Activated CD8-positive, alpha-beta T cell treated with anti-CD3 and anti-CD28 coated beads, Interleukin-2, amount 10 ng/mL, durations not matched to agents 7 days and 5 days (primary cell): ENCODE data around the gene PLAAT5. TPM values are rescaled to one million over a fixed set of nuclear protein-coding genes. Genes with fewer than 3 reads are reported as not detected.
"Not testable (repeated sequence)": the region's sequence is repeated elsewhere in the genome, so short reads cannot be mapped to it uniquely, and the experiment has no call there.

Experiments used
- ATAC-seq: fragments of 150-1000 bp; cut with Tn5 transposase; one replicate; pipeline ENCODE4 v1.10.0; 2021; ENCODE audit warnings: moderate library complexity
- CTCF ChIA-PET: fragments of 350-600 bp; sonication (Branson Sonifier 250); formaldehyde crosslinking; loops from one replicate; lab custom pipeline; 2021; ENCODE audit warnings: antibody characterized with exemption; lab: Charles Lee
- POLR2A ChIA-PET: fragments of 350-600 bp; sonication (Branson Sonifier 250); formaldehyde crosslinking; loops from one replicate; lab custom pipeline; 2021; ENCODE audit warnings: antibody characterized with exemption; lab: Charles Lee
- DNase-seq: peaks from one replicate; pipeline ENCODE4 v3.0.0-alpha.2; 2020
- H3K27ac Mint-ChIP-seq: one replicate; pipeline ENCODE4 v1.8.0; 2021; ENCODE audit warnings: mild to moderate bottlenecking, mixed read lengths
- H3K27me3 Mint-ChIP-seq: one replicate; pipeline ENCODE4 v1.8.0; 2021; ENCODE audit warnings: low read depth, mixed read lengths
- H3K36me3 Mint-ChIP-seq: one replicate; pipeline ENCODE4 v1.8.0; 2021; ENCODE audit warnings: low read depth, mixed read lengths
- H3K4me1 Mint-ChIP-seq: one replicate; pipeline ENCODE4 v1.8.0; 2021; ENCODE audit warnings: low read depth, mixed read lengths
- H3K4me3 Mint-ChIP-seq: one replicate; pipeline ENCODE4 v1.8.0; 2021; ENCODE audit warnings: mild to moderate bottlenecking, mixed read lengths
- H3K9me3 Mint-ChIP-seq: one replicate; pipeline ENCODE4 v1.8.0; 2022; ENCODE audit warnings: mixed read lengths; ENCODE audit not compliant: insufficient read depth
- total RNA-seq, 2 experiments: library from RNA; stranded (reverse); gene quantifications; one replicate each; pipeline ENCODE4 v1.2.3, GENCODE V29; 2021

The PLAAT5 gene
- total RNA-seq, 2 experiments from 2014 or later: 0.11 to 0.68 TPM

GRCh38 chr11:63530021-63530420, 39.1 kb upstream of the PLAAT5 start:
- CTCF ChIA-PET: interaction anchor here (1.8 kb wide), 1 partner anchor 51 kb away, joined by 9 read pairs; no protein-coding TSS in a partner anchor
- Mint-ChIP-seq H3K4me1 (peaks cover 53% of the 10 kb centered on the region), H3K4me3 (no peak overlapping the region)

GRCh38 chr11:63529373-63529772, 38.4 kb upstream of the PLAAT5 start:
- not testable (repeated sequence) for DNase-seq, H3K36me3 Mint-ChIP-seq, H3K9me3 Mint-ChIP-seq, H3K4me3 Mint-ChIP-seq, H3K27ac Mint-ChIP-seq, H3K27me3 Mint-ChIP-seq, ATAC-seq
- POLR2A ChIA-PET: interaction anchor here (0.6 kb wide), 1 partner anchor 22 kb away, joined by 3 read pairs; no protein-coding TSS in a partner anchor
- CTCF ChIA-PET: interaction anchor here (0.9 to 1.8 kb wide), 2 partner anchors 45 to 50 kb away, joined by 3 to 9 read pairs; no protein-coding TSS in a partner anchor
- H3K4me1 Mint-ChIP-seq: peaks cover 48% of the 10 kb centered on the region

More at GRCh38 chr11:63530021-63530420, 39.1 kb upstream of the PLAAT5 start:
- POLR2A ChIA-PET: no interaction called here
- H3K27me3 Mint-ChIP-seq: no peaks in the 10 kb centered on the region
- DNase-seq (no peak), ATAC-seq (no peak)
- H3K27ac Mint-ChIP-seq: no peak overlapping the region
- H3K9me3 Mint-ChIP-seq: no peaks in the 10 kb centered on the region
- H3K36me3 Mint-ChIP-seq: no peaks in the 10 kb centered on the region

- ChIA-PET CTCF (interaction anchor here (0.9 to 1.8 kb wide), 2 partner anchors 46 to 50 kb away, joined by 3 to 9 read pairs; no protein-coding TSS in a partner anchor), POLR2A (interaction anchor here (0.6 kb wide), 1 partner anchor 23 kb away, joined by 3 read pairs; no protein-coding TSS in a partner anchor)
- H3K27ac Mint-ChIP-seq, H3K4me3 Mint-ChIP-seq, H3K36me3 Mint-ChIP-seq, H3K9me3 Mint-ChIP-seq, ATAC-seq, H3K27me3 Mint-ChIP-seq, DNase-seq: not testable (repeated sequence)
- peaks cover 42% of the 10 kb centered on the region for H3K4me1 Mint-ChIP-seq
Observed at GRCh38 chr11:63528729-63529278, 37.8 kb upstream of the PLAAT5 start.

GRCh38 chr11:63528156-63528555, 37.2 kb upstream of the PLAAT5 start:
- H3K27ac Mint-ChIP-seq, H3K36me3 Mint-ChIP-seq, H3K4me3 Mint-ChIP-seq, H3K9me3 Mint-ChIP-seq, H3K27me3 Mint-ChIP-seq, DNase-seq, ATAC-seq, POLR2A ChIA-PET: not testable (repeated sequence)
- CTCF ChIA-PET: interaction anchor here (1.8 kb wide), 1 partner anchor 49 kb away, joined by 9 read pairs; no protein-coding TSS in a partner anchor
- peaks cover 35% of the 10 kb centered on the region for H3K4me1 Mint-ChIP-seq

GRCh38 chr11:63527667-63528066, 36.7 kb upstream of the PLAAT5 start:
- no peak for DNase-seq
- H3K36me3 Mint-ChIP-seq: peaks cover 1% of the 10 kb centered on the region
- ChIA-PET CTCF (interaction anchor here (1.0 kb wide), 1 partner anchor 37 kb away, joined by 3 read pairs; no protein-coding TSS in a partner anchor), POLR2A (no interaction called here)
- no peaks in the 10 kb centered on the region for H3K27me3 Mint-ChIP-seq
- H3K27ac Mint-ChIP-seq: no peak overlapping the region
- peaks cover 7% of the 10 kb centered on the region for H3K9me3 Mint-ChIP-seq
- peaks cover 31% of the 10 kb centered on the region for H3K4me1 Mint-ChIP-seq
- no peak overlapping the region for H3K4me3 Mint-ChIP-seq
- ATAC-seq: no peak

GRCh38 chr11:63523151-63523550, 32.2 kb upstream of the PLAAT5 start:
- Mint-ChIP-seq H3K36me3 (peaks cover 1% of the 10 kb centered on the region), H3K27me3 (no peaks in the 10 kb centered on the region), H3K9me3 (peaks cover 7% of the 10 kb centered on the region), H3K4me1 (peaks cover 12% of the 10 kb centered on the region), H3K4me3 (no peak overlapping the region), H3K27ac (no peak overlapping the region)
- CTCF ChIA-PET: interaction anchor here (1.2 to 1.4 kb wide), 2 partner anchors 44 kb away, joined by 3 to 5 read pairs; no protein-coding TSS in a partner anchor
- ATAC-seq (no peak), DNase-seq (no peak)
- POLR2A ChIA-PET: interaction anchor here (1.0 kb wide), 1 partner anchor 14 kb away, joined by 3 read pairs; no protein-coding TSS in a partner anchor

GRCh38 chr11:63521896-63522295, 30.9 kb upstream of the PLAAT5 start:
- no peak overlapping the region for H3K4me3 Mint-ChIP-seq

GRCh38 chr11:63520606-63521170, 29.7 kb upstream of the PLAAT5 start:
- Mint-ChIP-seq H3K27ac (no peak overlapping the region), H3K4me3 (no peak overlapping the region), H3K36me3 (peaks cover 1% of the 10 kb centered on the region), H3K9me3 (peaks cover 7% of the 10 kb centered on the region), H3K4me1 (peaks cover 15% of the 10 kb centered on the region), H3K27me3 (no peaks in the 10 kb centered on the region)
- DNase-seq (no peak), ATAC-seq (no peak)
- ChIA-PET CTCF (interaction anchor here (0.8 to 3.3 kb wide), 6 partner anchors 13 to 218 kb away, joined by 3 to 10 read pairs (median 6); partner anchors contain the start of gene RTN3), POLR2A (interaction anchor here (0.8 kb wide), 1 partner anchor 26 kb away, joined by 3 read pairs; no protein-coding TSS in a partner anchor)

More at GRCh38 chr11:63521896-63522295, 30.9 kb upstream of the PLAAT5 start:
- ChIA-PET POLR2A (no interaction called here), CTCF (interaction anchor here (0.7 to 1.2 kb wide), 3 partner anchors 15 to 43 kb away, joined by 3 to 5 read pairs (median 4); partner anchors contain the start of gene PLAAT4)
- ATAC-seq (no peak), DNase-seq (no peak)
- peaks cover 15% of the 10 kb centered on the region for H3K4me1 Mint-ChIP-seq
- peaks cover 1% of the 10 kb centered on the region for H3K36me3 Mint-ChIP-seq
- H3K27me3 Mint-ChIP-seq: no peaks in the 10 kb centered on the region
- peaks cover 7% of the 10 kb centered on the region for H3K9me3 Mint-ChIP-seq
- no peak overlapping the region for H3K27ac Mint-ChIP-seq

GRCh38 chr11:63518548-63518947, 27.6 kb upstream of the PLAAT5 start:
- DNase-seq (no peak), ATAC-seq (no peak)
- H3K27me3 Mint-ChIP-seq: no peaks in the 10 kb centered on the region
- no peaks in the 10 kb centered on the region for H3K9me3 Mint-ChIP-seq
- no peak overlapping the region for H3K4me3 Mint-ChIP-seq
- POLR2A ChIA-PET: no interaction called here
- peak overlapping the region; percentile 33 for H3K27ac Mint-ChIP-seq
- H3K4me1 Mint-ChIP-seq: peaks cover 15% of the 10 kb centered on the region
- peaks cover 1% of the 10 kb centered on the region for H3K36me3 Mint-ChIP-seq
- CTCF ChIA-PET: interaction anchor here (1.0 to 3.3 kb wide), 3 partner anchors 28 to 613 kb away, joined by 3 to 10 read pairs (median 4); no protein-coding TSS in a partner anchor

GRCh38 chr11:63517156-63517555, 26.2 kb upstream of the PLAAT5 start:
- ChIA-PET CTCF (no interaction called here), POLR2A (no interaction called here)
- no peaks in the 10 kb centered on the region for H3K27me3 Mint-ChIP-seq
- H3K27ac Mint-ChIP-seq: no peak overlapping the region
- no peaks in the 10 kb centered on the region for H3K36me3 Mint-ChIP-seq
- H3K4me3 Mint-ChIP-seq: no peak overlapping the region
- no peak for ATAC-seq
- no peak for DNase-seq
- H3K9me3 Mint-ChIP-seq: no peaks in the 10 kb centered on the region
- H3K4me1 Mint-ChIP-seq: peaks cover 15% of the 10 kb centered on the region

- Mint-ChIP-seq H3K36me3 (no peaks in the 10 kb centered on the region), H3K27ac (no peak overlapping the region), H3K9me3 (no peaks in the 10 kb centered on the region), H3K4me3 (no peak overlapping the region), H3K4me1 (peaks cover 15% of the 10 kb centered on the region), H3K27me3 (no peaks in the 10 kb centered on the region)
- ChIA-PET CTCF (interaction anchor here (0.9 kb wide), 1 partner anchor 37 kb away, joined by 3 read pairs; no protein-coding TSS in a partner anchor), POLR2A (no interaction called here)
- DNase-seq (no peak), ATAC-seq (no peak)
Observed at GRCh38 chr11:63516109-63516508, 25.1 kb upstream of the PLAAT5 start.
